HG03139 (cell line): ENCODE results near the gene SMIM3.
"Not testable (repeated sequence)": the region's sequence is repeated elsewhere in the genome, so short reads cannot be mapped to it uniquely, and the experiment has no call there.

Experiments used
- ATAC-seq: cut with Tn5 transposase; IDR thresholded peaks from one replicate; pipeline ENCODE4 v1.9.1; 2021; ENCODE audit not compliant: unreplicated experiment

Gene SMIM3

DNA sequence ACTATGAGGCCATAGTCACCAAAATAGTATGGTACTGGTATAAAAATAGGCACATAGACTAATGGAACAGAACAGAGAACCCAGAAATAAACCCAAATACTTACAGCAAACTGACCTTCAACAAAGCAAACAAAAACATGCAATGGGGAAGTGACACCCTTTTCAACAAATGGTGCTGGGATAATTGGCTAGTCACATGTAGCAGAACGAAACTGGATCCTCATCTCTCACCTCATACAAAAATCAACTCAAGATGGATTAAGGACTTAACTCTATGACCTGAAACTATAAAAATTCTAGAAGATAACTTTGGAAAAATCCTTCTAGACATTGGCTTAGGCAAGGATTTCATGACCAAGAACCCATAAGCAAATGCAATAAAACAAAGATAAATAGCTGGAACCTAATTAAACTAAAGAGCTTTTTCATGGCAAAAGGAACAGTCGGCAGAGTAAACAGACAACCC lies 14.9 kb downstream of the SMIM3 start:
- ATAC-seq, result not testable (repeated sequence)

DNA sequence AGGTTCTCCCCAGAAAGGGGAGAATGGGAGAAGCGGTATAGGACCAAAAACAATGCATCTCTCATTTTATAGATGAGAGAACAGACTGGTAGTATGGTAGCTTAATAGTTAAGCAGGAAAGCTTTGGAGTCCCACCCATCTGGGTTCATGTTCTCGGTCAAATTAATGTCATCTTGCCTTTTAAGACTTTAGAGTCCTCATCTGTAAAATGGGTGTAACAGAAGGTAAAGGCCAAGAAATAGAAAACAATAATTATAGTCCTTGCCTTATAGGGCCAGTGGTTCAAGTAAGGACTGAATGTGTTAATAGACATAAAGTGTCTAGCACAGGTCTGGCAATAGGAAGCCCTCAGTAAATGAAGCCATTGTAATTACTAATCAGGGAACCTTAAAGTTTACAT lies 16.4 kb downstream of the SMIM3 start:
- no peak for ATAC-seq

DNA sequence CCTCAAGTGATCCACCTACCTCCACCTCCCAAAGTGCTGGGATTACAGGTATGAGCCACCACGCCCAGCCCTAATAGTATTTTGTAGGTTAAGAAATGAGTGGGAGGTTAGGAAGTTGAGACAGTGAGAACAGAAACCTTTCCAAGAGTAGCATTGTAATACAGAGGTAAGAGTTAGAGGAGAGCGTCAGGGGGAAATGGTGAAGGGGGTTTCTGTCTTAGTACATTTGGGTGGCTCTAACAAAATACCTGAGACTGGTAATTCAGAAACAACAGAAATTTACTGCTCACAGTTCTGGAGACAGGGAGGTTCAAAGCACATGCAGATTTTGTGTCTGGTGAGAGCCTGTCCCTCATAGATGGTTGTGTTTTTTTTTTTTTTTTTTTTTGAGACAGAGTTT lies 18.8 kb downstream of the SMIM3 start:
- no peak for ATAC-seq

DNA sequence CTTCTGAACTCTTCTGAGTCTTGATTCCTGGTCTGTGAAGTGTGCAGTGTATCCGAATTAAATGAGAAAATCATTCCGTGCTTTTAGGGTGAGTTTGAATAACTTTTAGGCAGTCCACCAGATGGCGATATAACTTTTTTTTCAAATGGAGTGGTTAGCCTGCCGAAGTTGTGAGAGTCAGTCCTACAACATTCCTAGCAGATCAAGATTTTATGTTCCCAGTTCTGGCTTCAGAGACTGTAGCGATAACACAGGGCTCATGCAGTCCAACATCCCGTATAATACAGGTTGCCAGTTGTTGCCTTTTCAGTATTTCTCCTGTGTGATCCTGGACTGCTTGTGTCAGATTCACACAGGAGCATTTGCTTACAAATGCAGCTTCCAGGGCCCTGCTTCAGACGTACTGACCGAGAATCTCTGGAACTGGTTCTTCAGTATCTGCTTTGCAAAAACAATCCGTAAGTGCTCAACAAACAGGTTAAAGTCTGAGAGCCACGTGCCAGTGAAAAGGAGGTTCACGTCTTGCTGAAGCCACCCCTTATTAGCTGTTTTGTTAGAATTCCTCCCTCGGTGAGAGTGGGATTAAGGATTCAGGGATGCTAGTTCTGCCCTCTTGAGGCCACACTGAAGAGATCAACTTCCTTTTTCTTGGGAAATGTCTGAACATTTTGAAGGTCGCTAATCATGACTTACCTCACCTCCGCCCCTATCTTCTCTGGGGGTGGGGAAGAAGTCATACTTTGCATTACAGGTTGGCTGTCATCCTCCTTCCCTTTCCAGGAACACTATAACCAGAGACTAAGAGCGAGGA lies 22.8 kb downstream of the SMIM3 start:
- no peak for ATAC-seq

DNA sequence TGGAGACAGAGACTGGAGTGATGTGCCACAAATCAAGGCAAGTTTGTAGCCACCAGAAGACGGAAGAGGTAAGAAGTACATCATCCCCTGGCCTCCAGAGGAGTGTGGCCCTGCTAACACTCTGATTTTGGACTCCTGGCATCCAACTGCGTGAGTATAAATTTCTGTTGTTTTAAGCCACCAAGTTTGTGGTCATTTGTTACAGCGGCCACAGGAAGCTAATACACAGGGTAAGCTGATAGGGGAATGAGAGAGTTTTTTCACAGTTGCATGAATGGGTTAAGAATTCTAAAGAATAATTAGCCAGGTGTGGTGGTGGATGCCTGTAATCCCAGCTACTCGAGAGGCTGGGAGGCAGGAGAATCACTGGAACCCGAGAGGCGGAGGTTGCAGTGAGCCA lies 25.8 kb downstream of the SMIM3 start:
- ATAC-seq, result no peak

DNA sequence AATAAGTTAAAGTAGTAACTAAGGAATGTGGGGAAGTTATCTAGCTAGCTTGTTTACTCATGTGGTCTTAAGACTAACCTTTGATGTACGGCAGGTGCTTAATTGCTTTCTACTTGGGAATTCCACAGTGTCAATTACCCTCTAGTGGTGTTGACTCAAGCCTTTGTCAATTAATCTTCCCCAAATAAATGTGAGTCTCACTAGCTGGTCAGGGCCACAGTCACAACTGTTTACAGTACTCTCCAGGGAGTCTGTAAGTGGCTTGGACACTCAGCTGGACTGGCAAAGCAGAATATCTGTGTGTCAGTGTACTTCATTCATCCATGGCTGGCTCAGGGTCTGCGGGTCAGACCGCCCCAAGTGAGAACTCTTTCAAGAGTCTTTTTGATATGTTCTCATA lies 30.8 kb downstream of the SMIM3 start:
- ATAC-seq, result no peak

DNA sequence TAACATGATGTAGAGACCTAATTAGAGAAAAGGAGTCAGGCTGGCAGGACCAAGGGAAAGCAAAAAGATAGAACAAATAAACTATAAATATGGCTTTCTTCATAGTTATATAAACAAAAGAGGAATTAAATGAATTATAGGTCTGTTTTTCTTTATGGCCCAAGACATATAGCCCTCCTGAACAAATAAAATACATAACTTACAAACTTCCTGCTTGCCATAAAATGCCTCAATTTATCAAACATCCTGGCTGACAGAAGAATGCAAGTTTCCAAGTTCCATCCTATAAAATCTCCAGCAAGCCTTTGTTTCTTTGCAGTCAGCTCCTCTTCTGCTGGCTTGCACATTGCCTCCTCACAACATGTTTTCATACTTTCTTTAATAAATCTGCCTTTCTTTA lies 36.5 kb downstream of the SMIM3 start:
- ATAC-seq, result no peak

DNA sequence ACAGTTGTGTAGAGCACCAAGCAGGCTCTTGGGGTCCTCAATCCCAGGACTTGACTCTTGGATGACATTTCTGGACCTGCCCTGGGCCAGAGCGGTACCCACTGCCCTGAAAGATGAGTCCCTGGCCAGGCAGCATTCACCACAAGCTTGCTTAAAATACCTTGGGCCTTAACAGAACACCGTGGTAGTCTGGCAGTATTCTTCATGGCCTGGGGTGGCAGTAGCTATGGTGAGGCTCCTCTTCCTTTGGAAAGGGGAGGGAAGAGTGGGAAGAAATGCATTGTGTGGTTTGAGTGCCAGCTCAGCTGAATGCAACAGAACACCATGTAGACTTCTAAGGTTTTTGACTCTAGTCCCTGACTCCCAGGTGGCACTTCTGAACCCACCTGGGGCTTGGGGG lies 38.4 kb downstream of the SMIM3 start:
- ATAC-seq, result no peak

DNA sequence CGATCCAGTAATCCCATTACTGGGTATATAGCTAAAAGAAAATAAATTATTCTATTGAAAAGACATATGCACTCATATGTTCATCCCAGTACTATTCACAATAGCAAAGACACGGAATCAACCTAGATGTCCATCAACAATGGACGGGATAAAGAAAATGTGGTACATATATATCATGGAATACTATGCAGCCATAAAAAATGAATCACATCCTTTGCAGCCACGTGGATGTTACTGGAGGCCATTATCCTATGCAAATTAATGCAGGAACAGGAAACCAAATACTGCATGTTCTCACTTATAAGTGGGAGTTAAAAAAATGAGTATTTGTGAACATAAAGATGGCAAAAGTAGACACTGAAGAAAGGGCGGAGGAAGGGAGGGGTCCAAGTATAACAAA lies 51.2 kb downstream of the SMIM3 start:
- ATAC-seq, result no peak

DNA sequence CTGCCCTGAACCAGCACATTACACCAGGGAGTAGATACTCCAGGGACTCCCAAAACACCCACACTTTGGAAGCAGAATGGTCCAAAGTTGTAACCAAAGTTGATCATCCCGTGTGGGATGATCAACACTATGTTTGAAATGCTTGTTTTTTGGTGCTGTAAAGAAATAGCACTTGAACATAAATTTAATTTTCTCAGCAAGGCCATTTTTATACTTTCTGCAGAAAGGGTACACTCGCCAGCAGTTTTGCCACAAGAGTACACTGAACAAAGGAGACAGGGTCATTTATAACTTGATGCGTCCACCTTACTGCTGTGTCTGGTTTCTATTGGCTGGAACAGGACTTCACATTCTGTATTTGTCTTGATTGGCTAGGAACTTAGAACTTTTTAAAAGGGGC lies 53.3 kb downstream of the SMIM3 start:
- ATAC-seq, result not testable (repeated sequence)

DNA sequence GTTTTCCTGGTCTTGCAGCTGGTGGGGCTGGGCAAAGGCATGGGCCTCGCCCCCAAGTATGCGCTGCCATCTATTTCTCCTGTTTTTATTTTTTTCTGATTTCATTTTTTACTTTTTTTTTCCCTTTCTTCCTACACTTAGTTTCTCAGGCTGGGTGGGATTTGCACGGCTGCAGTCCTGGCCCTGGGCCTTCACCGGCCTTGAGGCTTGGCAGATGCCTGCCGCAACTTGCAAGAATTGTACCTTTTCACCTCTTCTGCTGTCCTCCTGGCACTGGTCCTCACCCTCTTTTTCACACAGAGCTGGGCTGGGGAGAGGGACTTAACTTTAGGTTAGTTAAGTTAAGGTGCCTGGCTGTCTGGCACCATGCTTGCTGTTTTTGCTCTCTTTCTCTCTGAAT lies 57.5 kb downstream of the SMIM3 start:
- no peak for ATAC-seq

DNA sequence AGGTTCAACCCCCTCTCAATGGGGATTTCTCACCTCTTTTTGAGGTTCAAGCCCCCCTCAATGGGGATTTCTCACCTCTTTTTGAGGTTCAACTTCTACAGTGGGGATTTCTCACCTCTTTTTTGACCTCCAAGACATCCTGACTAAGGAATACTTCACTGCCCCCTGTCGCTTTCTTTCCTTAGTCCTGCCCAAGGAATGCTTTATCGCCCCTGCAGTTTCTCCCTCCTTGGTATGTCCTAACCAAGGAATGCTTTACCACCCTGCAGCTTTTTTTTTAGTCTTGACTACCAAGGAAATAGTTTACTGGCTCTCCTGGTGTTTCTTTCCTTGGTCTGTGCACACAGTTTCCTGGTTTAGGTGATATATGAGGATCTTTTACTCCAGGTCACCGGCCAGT lies 58.1 kb downstream of the SMIM3 start:
- ATAC-seq, result no peak

DNA sequence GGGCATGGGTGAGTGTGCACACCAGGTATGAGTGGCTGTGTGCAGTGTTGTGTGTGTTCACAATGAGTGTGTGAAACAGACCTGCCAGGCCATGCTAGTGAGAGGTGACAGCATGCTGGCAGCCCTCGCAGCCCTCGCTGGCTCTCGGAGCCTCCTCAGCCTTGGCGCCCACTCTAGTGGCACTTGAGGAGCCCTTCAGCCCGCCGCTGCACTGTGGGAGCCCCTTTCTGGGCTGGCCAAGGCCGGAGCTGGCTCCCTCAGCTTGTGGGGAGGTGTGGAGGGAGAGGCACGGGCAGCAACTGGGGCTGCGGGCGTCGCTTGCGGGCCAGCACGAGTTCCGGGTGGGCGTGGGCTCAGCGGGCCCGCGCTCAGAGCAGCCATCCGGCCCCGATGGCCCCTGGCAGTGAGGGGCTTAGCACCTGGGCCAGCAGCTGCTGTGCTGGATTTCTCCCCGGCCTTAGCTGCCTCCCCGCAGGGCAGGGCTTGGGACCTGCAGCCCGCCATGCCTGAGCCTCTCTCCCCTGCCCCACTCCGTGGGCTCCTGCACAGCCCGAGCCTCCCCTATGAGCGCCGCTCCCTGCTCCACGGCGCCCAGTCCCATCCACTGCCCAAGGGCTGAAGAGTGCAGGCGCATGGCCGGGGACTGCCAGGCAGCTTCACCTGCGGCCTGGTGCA lies 66.8 kb downstream of the SMIM3 start:
- not testable (repeated sequence) for ATAC-seq

DNA sequence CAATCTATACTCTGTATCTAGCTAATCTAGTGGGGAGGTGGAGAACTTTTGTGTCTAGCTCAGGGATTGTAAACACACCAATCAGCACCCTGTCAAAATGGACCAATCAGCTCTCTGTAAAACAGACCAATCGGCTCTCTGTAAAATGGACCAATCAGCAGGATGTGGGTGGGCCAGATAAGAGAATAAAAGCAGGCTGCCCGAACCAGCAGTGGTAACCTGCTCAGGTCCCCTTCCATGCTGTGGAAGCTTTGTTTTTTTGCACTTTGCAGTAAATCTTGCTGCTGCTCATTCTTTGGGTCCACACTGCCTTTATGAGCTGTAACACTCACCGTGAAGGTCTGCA lies 67.7 kb downstream of the SMIM3 start, which contains the start of gene IRGM:
TSS of gene IRGM (plus strand) at position 214 of the 346 bp plus-strand sequence. CDS start 1,603 bp downstream, outside the sequence.
- ATAC-seq, result not testable (repeated sequence)
